GM19467 (cell line): ENCODE measurements around the gene NFIB.

Experiments used
- ATAC-seq: cut with Tn5 transposase; IDR thresholded peaks from one replicate; pipeline ENCODE4 v1.9.1; 2021; ENCODE audit warnings: mild to moderate bottlenecking, moderate library complexity; ENCODE audit not compliant: unreplicated experiment

NFIB gene

DNA sequence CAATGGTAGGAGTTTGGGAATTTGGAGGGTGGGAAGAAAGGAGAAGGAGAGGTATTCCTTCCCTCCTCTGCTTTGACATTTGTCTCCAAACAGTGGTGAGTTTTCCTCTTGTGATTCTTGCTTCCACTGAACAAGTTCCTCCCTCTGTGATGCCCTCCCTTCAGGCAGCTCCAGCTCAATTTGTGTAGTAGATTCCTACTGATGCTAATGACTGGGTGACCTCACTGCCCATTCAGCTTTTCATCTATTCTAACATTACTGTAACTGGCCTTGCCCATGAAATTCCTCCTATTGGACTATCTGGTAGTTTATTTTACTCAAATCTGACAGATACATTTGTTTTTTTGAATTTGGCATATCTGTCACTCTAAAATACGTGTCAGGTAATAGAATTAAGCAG is 121.4 kb downstream of the NFIB start:
- ATAC-seq = no peak

DNA sequence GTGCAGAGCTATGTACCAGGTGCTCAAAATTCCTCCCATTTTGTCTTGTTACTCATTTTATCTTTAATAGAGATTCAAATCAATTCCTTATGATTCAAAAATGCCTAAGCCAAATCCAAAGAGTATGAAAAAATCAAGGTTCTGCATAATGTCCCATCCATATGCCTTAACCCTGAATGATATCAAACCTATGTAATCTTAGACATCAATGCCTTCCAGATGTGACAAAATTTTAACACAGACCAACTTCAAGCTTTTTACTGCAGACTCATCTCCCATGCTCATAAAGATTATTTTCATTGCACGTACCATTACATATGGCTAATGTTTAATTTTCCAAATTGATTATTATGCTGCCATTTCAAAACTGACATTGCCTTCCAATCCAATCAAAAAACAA is 122.4 kb downstream of the NFIB start:
- no peak for ATAC-seq

DNA sequence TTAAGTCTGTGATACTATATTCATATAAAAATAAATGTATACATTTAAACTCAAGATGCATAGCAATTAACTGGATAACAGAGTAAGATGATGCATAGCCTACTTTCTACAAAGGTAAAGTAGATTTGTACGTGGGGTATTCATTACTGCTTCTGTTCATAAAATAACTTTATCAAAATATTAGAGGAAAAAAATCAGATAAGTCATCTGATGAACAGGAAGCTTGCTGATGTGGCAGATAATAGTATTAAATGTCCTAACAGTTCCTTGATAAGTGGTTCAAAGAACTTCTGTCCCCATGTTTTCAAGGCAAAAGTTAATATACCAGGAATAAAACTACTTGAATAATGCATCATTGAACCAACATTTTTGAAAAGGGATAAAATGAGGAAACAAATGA is 123.7 kb downstream of the NFIB start:
- ATAC-seq = no peak

DNA sequence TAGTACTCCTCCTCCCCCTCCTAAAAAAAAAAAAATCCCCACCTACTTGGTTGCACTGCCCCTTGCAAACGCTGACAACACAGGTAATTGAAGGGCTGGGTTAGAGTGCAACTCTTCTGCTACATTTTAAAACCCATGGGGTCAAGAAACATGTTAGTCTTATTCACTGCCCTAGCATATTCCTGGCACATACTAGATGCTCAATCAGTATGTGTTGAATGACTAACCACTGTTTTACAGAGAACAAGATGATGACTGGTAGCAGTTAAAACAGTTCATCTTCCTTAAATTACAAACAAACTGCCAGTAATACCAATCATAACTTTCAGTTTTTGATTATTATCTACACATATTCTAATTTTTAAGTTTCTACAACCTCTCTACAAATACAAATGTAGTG is 124.4 kb downstream of the NFIB start:
- no peak for ATAC-seq

DNA sequence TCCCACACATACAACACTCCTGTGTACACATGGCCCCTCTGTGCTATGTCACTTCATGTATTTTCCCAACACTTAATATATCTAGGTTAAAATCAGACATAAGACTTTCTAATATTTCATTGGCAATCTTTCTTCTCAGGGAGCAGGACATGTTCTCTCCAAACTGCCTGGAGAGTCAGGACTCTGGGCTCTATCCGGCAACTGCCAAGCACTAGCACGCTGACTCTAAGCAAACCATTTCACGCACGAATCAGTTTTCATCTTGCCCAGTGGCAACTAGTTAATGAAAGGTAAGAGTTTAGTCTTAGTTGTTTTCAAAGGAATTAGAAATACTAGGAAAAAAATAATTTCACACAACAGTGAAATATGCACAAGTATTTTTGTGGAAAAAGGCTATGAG is 124.8 kb downstream of the NFIB start:
- no peak for ATAC-seq

DNA sequence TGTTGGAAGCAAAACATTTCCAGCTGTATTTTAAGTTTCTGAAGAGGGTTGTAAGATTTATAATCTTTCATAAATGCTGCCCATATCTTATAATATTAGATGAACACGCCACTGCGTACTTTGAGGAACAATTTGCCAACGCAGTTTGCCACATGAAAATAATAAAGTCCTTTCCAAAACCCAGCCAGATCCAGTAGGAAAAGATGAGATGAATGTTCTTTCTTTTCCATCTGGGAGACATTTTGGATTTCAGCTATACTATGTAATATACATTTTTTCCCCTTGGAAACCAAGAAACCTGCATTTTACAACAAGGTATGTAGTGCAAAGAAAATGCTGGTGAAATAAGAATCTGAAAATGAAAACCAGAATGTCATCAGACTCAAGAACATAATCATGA is 125.4 kb downstream of the NFIB start:
- no peak for ATAC-seq

DNA sequence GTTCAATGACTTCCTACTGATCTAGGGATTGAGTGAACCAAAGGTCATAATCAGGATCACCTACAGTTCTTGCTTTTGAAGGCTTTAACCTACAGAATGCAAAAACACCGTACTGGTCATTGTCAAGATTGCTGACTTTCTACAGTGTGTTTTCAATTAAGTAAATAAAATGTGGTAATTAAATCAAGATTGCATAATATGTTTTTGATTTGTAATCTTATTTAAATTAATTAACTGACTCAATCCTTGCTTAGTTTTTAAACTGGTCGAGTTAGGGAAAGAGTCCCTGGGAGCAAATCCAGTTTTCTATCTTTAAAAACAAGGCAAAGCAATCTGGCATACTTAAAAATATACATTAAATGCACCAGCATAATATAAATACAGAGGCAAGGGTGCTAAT is 125.9 kb downstream of the NFIB start:
- ATAC-seq = no peak

DNA sequence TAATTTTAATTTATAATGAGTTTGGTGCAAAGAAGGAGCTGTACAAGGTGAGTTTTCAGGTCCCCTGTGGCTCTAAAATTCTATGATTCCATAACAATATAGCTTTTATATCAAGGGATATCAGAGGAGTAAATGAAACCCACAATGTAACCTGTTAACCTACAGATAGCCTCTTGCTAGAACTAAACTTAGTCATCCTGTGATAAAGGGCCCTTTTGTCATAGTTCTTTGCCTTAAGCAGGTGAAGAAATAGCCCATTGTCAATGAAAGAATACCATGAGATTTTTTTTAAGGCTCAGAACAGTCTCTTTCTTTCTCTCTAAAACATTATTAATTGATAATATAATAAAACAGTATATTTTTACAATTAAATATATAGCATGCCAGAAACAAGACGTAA is 127.8 kb downstream of the NFIB start:
- ATAC-seq = no peak

DNA sequence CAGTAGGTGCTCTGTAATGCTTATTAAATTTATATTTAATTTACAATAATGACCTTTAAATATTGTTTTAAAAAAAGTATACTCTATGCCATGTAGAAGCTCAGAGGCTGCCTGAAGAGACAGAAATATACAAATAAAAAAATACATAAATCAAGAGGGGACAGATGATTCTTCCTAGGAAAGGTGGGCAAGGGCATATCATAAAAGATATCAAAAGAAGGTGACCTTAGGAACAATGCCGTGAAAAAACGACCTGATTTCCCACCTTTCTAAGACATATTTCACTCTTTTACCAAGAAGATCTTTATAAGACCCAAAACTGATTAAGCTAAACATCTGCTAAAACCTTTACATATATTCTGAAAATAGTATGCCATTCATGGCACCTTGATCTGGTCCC is 128.9 kb downstream of the NFIB start:
- no peak for ATAC-seq

DNA sequence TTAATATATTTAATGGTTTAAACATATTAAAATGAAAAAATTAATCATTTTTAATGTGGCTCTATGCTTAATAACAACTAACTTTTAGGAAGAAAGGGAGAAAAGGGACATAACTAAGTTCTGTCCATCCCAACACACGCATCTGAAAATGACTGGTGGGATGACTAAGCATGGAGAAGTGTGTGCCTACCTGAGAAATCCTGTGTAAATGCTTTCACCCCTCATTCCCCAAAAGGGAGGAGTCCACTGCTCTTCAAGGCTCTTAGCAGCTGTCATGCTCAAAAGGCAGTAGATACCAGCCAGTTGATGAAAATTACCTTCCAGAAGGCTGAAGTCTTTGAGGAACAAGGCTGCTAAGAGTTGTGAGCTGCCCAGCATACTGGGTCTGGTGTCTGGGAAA is 130.9 kb downstream of the NFIB start:
- ATAC-seq = no peak

DNA sequence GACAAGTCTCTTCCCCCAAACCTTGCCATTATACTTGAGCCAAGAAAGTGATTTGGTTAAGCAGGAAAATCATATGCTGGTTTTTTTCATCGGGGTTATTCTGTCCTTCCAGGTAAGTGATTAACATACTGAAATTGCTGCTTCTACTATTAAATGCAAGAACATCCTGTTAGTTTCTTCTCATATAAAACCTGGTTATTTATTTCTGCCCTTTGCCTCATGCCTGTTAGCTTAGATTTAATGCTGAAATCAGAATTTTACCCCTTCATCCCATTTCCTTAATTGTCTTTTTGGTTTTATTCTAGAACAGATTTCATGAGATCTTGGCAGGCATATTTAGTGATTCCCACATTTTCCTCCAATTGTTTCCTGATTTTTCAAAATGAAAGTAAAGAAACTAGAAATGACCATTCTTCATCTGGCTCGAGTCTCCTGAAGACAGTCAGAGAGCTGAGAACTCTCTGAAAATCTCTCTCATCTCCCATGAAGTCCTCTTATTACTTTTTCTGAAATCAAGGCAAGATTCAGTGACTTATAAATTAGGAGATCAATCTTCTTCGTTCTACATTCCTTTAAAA is 132.9 kb downstream of the NFIB start:
- ATAC-seq = no peak

DNA sequence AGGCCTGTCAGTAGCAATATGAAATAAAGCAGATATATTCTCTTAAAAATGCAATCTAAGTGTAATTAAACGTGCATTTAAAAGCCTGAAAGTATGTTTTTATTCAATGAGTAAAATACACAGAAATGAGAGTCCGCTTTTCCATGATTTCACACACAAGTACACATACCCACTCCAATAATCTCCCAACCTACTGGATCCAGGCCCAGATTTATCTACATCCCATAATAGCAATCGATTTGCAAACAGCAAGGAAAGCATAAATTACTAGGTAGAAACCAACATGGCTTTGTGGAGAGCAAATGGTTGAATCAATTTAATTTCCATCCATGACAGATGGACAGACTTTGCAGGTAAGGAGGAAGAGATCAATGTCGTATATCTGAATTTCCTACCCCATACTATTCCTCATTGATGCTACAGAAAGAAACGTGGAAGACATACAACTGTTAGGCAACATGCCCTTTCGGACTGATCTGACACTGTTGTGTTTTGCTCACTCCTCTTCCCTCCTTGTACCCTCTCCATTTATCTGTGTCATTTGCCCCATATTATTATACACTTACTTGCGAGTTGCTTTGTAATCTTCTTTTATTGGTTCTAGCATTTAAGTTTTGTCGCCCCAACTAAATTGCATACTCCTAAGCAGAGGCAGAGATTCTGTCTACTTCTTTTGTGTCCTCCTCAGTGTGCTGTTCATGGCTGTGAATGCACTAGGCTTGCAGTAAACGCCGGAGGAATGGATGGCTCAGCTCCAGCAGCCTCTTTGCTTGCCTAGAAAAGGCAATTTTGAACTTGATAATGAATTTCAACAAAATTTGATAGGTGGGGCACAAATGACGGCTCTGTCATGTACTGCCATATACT is 133.6 kb downstream of the NFIB start:
- no peak for ATAC-seq

DNA sequence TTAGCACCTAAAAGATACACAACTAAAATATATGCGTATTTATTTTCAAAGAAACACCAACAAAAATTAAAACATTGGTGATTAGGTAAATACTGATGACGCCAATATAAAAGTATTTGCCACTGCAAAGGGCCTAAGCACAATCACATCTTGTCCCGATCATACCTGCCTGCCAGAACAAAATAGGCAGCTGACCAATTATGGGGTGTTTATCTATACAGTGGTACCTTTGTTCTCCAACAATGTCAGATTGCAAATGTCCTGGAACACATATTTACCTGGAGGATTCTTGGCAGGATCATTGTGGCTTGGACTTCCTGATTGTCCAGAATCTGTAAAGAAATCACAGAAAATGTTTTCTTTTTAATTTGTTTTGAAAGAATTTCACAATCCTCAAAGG is 134.5 kb downstream of the NFIB start:
- no peak for ATAC-seq

DNA sequence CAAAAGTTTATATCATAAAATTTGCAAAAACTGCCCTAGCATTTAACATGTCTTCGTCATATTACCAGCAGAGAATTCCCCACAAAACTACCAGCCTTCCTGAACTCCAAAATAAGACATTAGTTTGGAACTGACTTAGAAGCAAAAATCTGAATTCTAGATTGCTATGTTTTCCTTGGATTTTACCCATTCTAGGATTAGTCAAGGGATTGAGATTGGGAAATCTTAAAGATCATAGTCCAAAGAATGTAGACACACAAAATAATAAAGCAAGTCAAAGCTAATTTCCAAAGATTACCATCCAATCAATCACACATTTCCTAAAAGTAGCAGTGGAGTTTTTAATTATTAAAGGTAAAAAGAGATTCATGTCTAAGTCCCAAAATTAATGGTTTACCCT is 138.2 kb downstream of the NFIB start:
- ATAC-seq = no peak

DNA sequence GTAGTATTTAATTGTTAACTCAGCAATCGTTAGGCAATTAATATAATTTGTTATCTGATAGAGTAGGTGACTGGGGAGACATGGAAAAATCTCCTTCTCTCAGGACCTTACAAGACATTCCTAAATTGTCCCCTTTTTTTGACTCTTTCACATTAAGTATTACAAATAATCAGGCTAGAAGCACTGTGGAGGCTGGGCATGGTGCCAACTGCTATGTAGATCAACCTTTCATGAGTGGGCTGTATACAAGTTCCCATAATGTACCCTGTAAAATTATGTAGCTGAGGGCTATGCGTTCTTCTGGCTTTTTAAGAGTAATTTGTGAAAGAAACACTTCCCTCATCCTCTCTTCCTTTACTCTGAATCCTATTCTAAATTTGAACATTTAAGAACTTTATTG is 140.2 kb downstream of the NFIB start:
- ATAC-seq = no peak

DNA sequence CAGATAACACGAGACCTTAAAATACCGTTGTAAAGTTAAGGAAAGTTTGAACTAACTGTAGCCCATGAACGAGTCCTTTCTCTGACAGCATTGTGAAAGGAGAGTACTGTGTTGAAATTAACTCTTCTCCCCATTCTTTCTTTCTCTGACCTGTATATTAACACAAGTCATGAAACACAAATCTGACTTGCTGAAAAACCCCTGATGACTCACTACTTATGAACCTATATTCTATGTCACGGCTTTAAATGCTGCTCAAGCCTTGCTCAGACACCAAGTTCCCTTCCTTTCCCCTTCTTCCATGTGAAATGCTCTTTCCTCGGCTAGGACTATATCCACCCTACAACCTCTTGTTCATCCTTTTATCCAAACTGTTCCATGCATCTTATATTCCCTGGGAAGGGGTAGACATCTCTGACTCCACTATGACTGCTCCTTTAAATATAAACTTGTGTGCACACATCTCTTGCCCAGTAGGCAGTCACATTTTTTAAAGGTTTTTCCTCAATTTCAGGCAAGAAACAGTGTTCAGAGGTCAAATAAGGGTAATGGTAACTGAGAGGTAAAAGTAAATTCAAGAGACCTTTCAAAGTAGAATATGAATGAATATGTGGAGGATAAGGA is 142.9 kb downstream of the NFIB start:
- no peak for ATAC-seq

DNA sequence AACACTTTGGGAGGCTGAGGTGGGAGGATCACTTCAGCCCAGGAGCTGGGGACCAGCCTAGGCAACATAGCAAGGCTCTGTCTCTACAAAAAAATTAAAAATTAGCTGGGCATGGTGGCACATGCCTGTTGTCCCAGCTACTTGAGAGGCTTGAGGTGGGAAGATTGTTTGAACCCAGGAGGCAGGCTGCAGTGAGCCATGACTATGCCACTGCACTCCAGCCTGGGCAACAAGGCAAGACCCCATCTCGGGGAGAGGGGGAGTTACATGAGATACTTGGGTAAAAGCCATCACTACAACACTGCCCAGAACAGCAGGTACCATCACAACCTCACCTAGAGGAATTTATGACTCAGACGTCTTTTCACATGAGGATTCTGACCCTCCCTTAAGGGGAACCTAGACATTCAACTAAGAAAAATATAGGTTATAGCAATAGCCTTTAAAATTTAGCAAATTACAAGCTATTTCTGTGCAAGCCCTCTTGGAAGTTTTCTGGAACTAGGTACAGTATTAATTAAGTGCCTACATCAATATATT is 143.5 kb downstream of the NFIB start:
- ATAC-seq = no peak

DNA sequence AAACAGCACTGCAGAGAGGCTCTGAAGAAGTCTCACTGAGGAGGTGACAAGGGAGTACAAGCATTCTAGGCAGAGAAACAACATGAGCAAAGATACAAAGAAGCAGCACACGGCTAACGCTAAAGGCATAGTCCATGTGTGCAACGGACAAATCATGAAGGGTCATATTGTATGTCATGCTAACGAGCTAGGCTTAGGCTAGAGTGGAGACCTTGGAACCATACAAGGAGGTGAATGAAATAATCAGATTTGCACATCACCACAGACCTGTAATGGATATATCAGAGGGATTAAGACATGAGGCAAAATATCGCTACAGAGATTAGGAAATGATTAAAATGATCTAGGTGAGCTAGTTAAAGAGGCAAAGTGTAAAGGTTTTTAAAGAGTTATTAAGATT is 145.6 kb downstream of the NFIB start:
- ATAC-seq = no peak

DNA sequence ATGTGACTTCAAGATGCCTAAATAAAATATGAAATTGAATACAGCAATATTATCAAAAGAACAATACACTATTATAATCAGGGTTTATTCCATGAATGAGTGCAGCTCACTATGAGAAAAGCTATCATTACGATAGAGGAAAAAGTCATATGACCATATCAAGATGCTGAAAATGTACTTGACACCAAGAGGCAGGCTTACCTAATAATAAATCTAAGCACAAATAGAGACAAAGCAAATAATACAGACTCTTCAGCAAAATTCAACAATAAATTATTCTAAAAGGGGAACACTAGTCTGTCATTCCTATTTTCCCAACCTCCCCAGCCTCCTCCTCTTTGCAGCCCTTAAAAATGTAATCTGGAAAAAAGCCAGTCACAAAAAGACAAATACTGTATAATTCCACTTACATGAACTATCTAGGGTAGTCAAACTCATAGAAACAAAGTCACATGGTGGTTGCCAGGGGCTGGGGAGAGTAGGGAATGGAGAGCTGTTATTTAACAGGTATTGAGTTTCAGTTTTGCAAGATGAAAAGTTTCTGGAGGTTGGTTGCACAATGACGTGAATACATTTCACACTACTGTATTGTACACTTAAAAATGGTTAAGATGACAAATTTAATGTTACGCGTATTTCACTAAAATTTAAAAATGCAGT is 148.4 kb downstream of the NFIB start:
- ATAC-seq = no peak

DNA sequence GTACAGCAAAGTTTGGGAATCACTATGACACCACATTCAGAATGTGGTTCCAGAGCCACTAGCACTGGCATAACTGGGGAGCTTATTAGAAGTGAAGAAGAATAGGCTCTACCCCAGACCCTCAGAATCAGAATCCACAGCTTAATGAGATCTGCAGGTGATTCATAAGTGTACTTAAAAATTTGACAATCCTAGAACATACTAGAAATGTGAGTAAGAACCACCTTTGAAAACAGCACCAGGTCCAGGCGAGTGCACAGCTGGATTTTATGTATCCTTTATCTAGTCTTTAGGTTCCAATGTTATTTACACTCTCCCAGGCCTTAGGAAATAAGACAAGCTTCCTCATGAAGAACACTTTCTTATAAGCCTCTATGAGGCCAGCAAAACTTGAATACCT is 149.0 kb downstream of the NFIB start:
- ATAC-seq = no peak

DNA sequence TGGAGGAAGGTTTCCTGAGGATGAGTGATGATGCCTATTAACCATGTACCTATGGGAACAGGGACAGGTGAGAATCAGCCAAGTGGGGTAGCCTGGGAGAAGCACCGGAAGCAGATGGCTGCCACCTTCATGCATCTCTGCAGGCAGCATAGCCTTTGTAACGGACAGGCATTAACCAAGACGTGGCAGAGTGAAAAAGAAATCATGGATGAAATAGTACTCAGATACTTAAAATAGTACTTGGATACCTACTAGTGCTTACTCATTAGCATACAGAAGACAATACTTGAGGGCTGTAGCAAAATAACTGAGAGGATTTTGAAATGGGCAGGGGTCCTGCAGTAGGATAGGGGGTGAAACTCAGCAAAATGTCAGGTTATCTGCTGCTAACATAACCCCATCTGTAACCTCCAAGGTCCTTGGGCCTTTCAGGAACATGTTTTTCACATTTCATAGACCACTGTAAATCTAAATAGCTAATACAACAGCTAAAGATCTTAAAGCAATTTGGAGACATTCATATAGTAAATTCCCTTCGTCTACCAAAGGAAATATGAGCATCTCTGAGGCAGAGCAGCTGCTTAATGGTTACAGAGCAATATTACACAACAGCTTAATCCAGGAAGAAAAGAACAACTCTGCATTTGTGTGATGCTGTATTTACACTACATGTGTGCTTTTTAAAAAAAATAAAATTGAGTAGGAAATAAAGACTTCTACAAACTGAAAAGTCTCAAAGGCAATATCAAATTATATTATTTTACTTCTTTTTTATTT is 154.3 kb downstream of the NFIB start:
- no peak for ATAC-seq
